Esophagus muscularis mucosa (tissue), 4 donors: ENCODE data around the gene EDNRA.

Experiments
- CTCF ChIP-seq, 3 experiments: fragments of 200-600 bp in 2 of 3; fragments of 450-650 bp in 1 of 3; sonication (generic) in 2 of 3; IDR thresholded peaks; one replicate each; pipeline ENCODE4 v1.5.1; 2017 to 2019; ENCODE audit warnings: antibody characterized with exemption in 3 of 3, mild to moderate bottlenecking in 2 of 3, moderate library complexity in 1 of 3
- EP300 ChIP-seq: sonication (generic); formaldehyde crosslinking; IDR thresholded peaks from one replicate; pipeline ENCODE4 v1.6.1; 2017; ENCODE audit warnings: antibody characterized with exemption
- POLR2A ChIP-seq: fragments of 450-650 bp; IDR thresholded peaks from one replicate; pipeline ENCODE4 v1.6.1; 2017; ENCODE audit warnings: antibody characterized with exemption, moderate library complexity, mild to moderate bottlenecking, low read depth
- POLR2AphosphoS5 ChIP-seq, 2 donors: sonication (generic); formaldehyde crosslinking; IDR thresholded peaks; one replicate each; pipeline ENCODE4 v1.6.1; 2017; ENCODE audit warnings: antibody characterized with exemption in 2 of 2

DNA sequence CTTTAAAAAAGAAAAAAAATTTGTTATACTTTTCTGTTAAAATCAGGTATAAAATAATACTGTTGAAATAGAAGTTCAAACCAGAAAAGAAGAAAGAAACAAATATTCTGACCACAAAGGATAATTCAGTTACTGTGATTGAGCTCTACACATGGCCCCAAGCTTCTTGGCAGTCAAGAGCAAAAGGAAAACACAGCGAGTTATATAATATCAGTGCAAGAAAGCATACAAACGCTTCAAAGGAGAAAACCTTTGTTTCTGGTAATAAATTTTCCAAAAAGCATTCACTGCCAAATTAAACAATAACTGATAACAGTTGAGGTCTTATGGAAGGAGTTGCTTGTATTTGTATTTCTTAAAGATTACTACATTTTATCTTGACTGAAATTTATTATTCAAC, 40.5 kb upstream of the EDNRA start:
- TF ChIP-seq CTCF (IDR thresholded peaks at IDR 0.05) = no peak
- no peak for TF ChIP-seq POLR2AphosphoS5 (IDR thresholded peaks at IDR 0.05)
- TF ChIP-seq POLR2A = no peak
- TF ChIP-seq EP300 = no peak
